Measurements from ENCODE around the gene XIRP1. TPM values are rescaled to one million over a fixed set of nuclear protein-coding genes. Genes with fewer than 3 reads are reported as not detected.

XIRP1 gene
- total and polyA plus RNA-seq, 2 of the 13 experiments (the other 11 are each of a cell fraction or from before 2014, with no cell fraction given) = not detected

GRCh38 chr3:39190281-39191025, 1.9 kb downstream of the XIRP1 start:
- no peaks in the 10 kb centered on the region for H3K9me3 ChIP-seq (ENCODE audit: low read length)
- ChIA-PET POLR2A (no interaction called here), CTCF (ENCODE audit: low intra/inter-chr PET ratio, low total read pairs) (interaction anchor here (0.8 to 2.4 kb wide), 5 partner anchors 94 to 188 kb away, joined by 3 to 30 read pairs (median 8); no protein-coding TSS in a partner anchor)
- H3K36me3 ChIP-seq (replicated peaks in 1 of 2; ENCODE audit: control insufficient read depth in 1 of 2, insufficient read depth in 2 of 2, low read length in 2 of 2) = no peaks in the 10 kb centered on the region
- no peaks in the 10 kb centered on the region for H3K4me1 ChIP-seq (ENCODE audit: insufficient read depth, low read length)
- no peak overlapping the region for H2AFZ ChIP-seq (ENCODE audit: low read length)
- H3K27ac ChIP-seq (ENCODE audit: extremely low read length, insufficient read depth, low read length) = no peak overlapping the region
- H3K79me2 ChIP-seq (ENCODE audit: insufficient read depth, low read length) = no peaks in the 10 kb centered on the region
- H3K4me3 ChIP-seq (replicated peaks in 1 of 3; ENCODE audit: insufficient read depth in 1 of 3, low read depth in 2 of 3, low read length in 3 of 3) = no peak overlapping the region
- in situ Hi-C loops (cut with HindIII; ENCODE audit: extremely low pct_ligation_motif_present, low pct_unique_long_range_greater_than_20kb) = loop anchor here (5.0 kb wide), 1 partner anchor 97 kb away; no protein-coding TSS in a partner anchor
- FAIRE-seq = no peak
- intact Hi-C loops (cut with micrococcal nuclease; ENCODE audit: unreplicated experiment) = no loop called here
- no peaks in the 10 kb centered on the region for H4K20me1 ChIP-seq (ENCODE audit: insufficient read depth, low read length)
- DNase-seq (ENCODE audit: low spot score) = no peak
- H3K4me2 ChIP-seq (ENCODE audit: low read depth, low read length) = no peak overlapping the region
- peaks cover 3 to 28% of the 10 kb centered on the region in 2 experiments; a peak in 4 of 5 replicates for H3K27me3 ChIP-seq (ENCODE audit: control insufficient read depth in 1 of 2, insufficient read depth in 2 of 2, low read length in 2 of 2)
- WGBS (ENCODE audit: low lambda C conversion rate) = 14% methylated on average over 5 of the region's 7 CpGs
- no peak overlapping the region for H3K9ac ChIP-seq (ENCODE audit: insufficient read depth, low read depth, low read length)
- no peak for ATAC-seq
- TF ChIP-seq ZNF572 (CRISPR knock-in tag; IDR thresholded peaks at IDR 0.05) (no peak), SRSF1 (optimal IDR thresholded peaks at IDR 0.05; ENCODE audit: low read depth, low read length) (no peak), ZNF749 (CRISPR knock-in tag; IDR thresholded peaks at IDR 0.05; ENCODE audit: borderline replicate concordance) (no peak), ZSCAN5A (CRISPR knock-in tag; IDR thresholded peaks at IDR 0.05; ENCODE audit: borderline replicate concordance) (no peak), ZNF660 (CRISPR knock-in tag; IDR thresholded peaks at IDR 0.05; ENCODE audit: borderline replicate concordance, low read depth) (no peak), SIN3B (IDR thresholded peaks at IDR 0.05; ENCODE audit: low read length) (no peak), TAF1 (CRISPR knock-in tag; IDR thresholded peaks at IDR 0.05) (no peak), TOE1 (CRISPR knock-in tag; IDR thresholded peaks at IDR 0.05) (no peak), NRL (CRISPR knock-in tag; IDR thresholded peaks at IDR 0.05; ENCODE audit: borderline replicate concordance) (no peak), TFAP4 (IDR thresholded peaks at IDR 0.05; ENCODE audit: borderline replicate concordance, low read depth) (no peak), SIN3A (IDR thresholded peaks at IDR 0.05; ENCODE audit: borderline replicate concordance, low read depth, low read length) (no peak), PCBP1 (IDR thresholded peaks at IDR 0.05; ENCODE audit: borderline replicate concordance, low read depth, low read length) (no peak), FOSL1 (CRISPR knock-in tag; IDR thresholded peaks at IDR 0.05; ENCODE audit: borderline replicate concordance) (no peak), HNF1A (IDR thresholded peaks at IDR 0.05; ENCODE audit: low read depth) (no peak), HNF1A (CRISPR knock-in tag; IDR thresholded peaks at IDR 0.05; ENCODE audit: borderline replicate concordance) (no peak)
- BruUV-seq (replicated peaks) = no TSS peak
